Measurements from ENCODE around the gene PHF21A. TPM values are rescaled to one million over a fixed set of nuclear protein-coding genes. Genes with fewer than 3 reads are reported as not detected.

PHF21A gene
- total and polyA plus RNA-seq, 10 of the 15 experiments (the other 5 are each of a cell fraction or from before 2014, with no cell fraction given) = 2.6 to 37.2 (median 16.0) TPM

DNA sequence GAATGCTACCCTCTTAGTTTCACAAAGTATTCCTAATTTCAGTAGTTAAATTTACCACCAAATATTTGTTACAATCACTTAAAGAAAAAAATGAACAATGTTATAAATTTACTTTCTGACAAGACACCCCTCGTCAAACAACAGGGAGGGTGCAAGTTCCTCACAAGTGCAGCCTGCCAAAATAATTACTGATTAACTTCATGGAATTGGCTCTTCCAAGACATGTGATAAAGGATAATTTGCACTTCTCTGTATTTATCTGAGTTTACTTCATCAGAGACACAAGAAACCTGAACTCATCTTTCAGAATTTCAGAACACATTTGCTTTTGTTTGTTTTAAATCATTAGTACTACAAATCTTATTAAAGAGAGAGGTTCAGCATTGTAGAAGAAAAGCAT lies 132.3 kb downstream of the PHF21A start (continued):
- TF ChIP-seq, protein P1, sequence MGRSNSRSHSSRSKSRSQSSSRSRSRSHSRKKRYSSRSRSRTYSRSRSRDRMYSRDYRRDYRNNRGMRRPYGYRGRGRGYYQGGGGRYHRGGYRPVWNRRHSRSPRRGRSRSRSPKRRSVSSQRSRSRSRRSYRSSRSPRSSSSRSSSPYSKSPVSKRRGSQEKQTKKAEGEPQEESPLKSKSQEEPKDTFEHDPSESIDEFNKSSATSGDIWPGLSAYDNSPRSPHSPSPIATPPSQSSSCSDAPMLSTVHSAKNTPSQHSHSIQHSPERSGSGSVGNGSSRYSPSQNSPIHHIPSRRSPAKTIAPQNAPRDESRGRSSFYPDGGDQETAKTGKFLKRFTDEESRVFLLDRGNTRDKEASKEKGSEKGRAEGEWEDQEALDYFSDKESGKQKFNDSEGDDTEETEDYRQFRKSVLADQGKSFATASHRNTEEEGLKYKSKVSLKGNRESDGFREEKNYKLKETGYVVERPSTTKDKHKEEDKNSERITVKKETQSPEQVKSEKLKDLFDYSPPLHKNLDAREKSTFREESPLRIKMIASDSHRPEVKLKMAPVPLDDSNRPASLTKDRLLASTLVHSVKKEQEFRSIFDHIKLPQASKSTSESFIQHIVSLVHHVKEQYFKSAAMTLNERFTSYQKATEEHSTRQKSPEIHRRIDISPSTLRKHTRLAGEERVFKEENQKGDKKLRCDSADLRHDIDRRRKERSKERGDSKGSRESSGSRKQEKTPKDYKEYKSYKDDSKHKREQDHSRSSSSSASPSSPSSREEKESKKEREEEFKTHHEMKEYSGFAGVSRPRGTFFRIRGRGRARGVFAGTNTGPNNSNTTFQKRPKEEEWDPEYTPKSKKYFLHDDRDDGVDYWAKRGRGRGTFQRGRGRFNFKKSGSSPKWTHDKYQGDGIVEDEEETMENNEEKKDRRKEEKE (IDR thresholded peaks at IDR 0.05) = no peak
- TF ChIP-seq ZNF217 (IDR thresholded peaks at IDR 0.05) (no peak), EP300 (IDR thresholded peaks at IDR 0.05; ENCODE audit: borderline replicate concordance in 1 of 2, control insufficient read depth in 1 of 2, low read depth in 2 of 2, low read length in 2 of 2) (no peak), NRF1 (conservative IDR thresholded peaks at IDR 0.05; ENCODE audit: low read depth, low read length) (no peak), BCL11A (IDR thresholded peaks at IDR 0.05; ENCODE audit: low read depth, low read length) (no peak)

DNA sequence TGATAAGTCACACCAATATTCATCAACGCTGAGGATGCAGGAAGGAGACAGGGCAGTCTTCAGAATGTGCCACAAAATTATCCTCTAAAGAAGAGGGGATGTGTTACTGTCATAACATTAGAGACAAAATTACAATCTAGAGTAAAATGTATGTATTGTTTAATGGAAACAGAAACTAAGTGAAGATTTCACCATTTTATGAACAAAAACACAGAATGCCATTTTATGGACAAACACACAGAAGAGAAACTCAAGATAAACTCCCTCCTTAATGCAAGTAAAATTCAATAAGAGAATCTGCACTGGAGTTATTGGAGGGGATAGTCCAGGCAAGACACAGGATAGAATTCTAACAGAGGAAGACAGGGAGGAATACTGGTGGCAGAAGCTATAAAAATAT lies 136.0 kb downstream of the PHF21A start:
- RAD21 ChIA-PET (ENCODE audit: unreplicated experiment) = no interaction called here
- no peak for DNase-seq (ENCODE audit: low read depth, low spot score)
- POLR2A ChIA-PET = no interaction called here
- Histone ChIP-seq H2AFZ (ENCODE audit: control insufficient read depth, low read depth, low read length) (no peak overlapping the region), H3K4me1 (ENCODE audit: control insufficient read depth, insufficient read depth, low read length) (no peaks in the 10 kb centered on the region), H4K20me1 (ENCODE audit: control insufficient read depth, insufficient read depth) (no peaks in the 10 kb centered on the region), H3K36me3 (ENCODE audit: control insufficient read depth in 2 of 2, insufficient read depth in 2 of 2, low read length in 1 of 2) (peaks cover 0 to 2% of the 10 kb centered on the region in 2 experiments; a peak in 1 of 4 replicates), H3K27me3 (replicated peaks in 1 of 2; ENCODE audit: control insufficient read depth in 2 of 2, insufficient read depth in 2 of 2, low read length in 1 of 2) (no peaks in the 10 kb centered on the region), H3K4me2 (ENCODE audit: control insufficient read depth, insufficient read depth) (no peak overlapping the region), H3K9ac (ENCODE audit: control insufficient read depth, insufficient read depth, low read length) (no peak overlapping the region), H3K9me3 (replicated peaks; ENCODE audit: control insufficient read depth, insufficient read depth, low read length) (no peaks in the 10 kb centered on the region), H3K79me2 (ENCODE audit: control insufficient read depth, insufficient read depth, low read length) (no peaks in the 10 kb centered on the region), H3K4me3 (no peak overlapping the region), H3K27ac (ENCODE audit: control insufficient read depth, insufficient read depth) (no peak overlapping the region)
- SMC1A ChIA-PET (ENCODE audit: uncharacterized antibody, unreplicated experiment) = no interaction called here
- CTCF ChIA-PET = no interaction called here
- FAIRE-seq = no peak
- 100% methylated on average over 1 of the region's 1 CpG for WGBS (ENCODE audit: insufficient coverage, insufficient replicate concordance, low lambda C conversion rate, missing lambda C conversion rate)
- TF ChIP-seq NRF1 (conservative IDR thresholded peaks at IDR 0.05; ENCODE audit: low read depth, low read length) = no peak
- no peak for TF ChIP-seq SIN3A (IDR thresholded peaks at IDR 0.05; ENCODE audit: low read depth, low read length)
- TF ChIP-seq, protein P1 (IDR thresholded peaks at IDR 0.05) = no peak
- TF ChIP-seq, protein P2, sequence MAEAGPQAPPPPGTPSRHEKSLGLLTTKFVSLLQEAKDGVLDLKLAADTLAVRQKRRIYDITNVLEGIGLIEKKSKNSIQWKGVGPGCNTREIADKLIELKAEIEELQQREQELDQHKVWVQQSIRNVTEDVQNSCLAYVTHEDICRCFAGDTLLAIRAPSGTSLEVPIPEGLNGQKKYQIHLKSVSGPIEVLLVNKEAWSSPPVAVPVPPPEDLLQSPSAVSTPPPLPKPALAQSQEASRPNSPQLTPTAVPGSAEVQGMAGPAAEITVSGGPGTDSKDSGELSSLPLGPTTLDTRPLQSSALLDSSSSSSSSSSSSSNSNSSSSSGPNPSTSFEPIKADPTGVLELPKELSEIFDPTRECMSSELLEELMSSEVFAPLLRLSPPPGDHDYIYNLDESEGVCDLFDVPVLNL (IDR thresholded peaks at IDR 0.05; ENCODE audit: low read depth, low read length) = no peak
- ATAC-seq = no peak
- BruUV-seq (replicated peaks) = no TSS peak
- intact Hi-C loops (cut with micrococcal nuclease; ENCODE audit: unreplicated experiment) = no loop called here
- in situ Hi-C loops (cut with MboI) = no loop called here

All from GM12878 (cell line).